PC-3 (cell line): ENCODE measurements around the gene PRR36.

Experiments used
- EZH2phosphoT487 ChIP-seq: fragments of 300-600 bp; sonication (generic); IDR thresholded peaks from 2 replicates; pipeline ENCODE4 v1.6.1; 2018; ENCODE audit warnings: mild to moderate bottlenecking, antibody characterized with exemption, low read length, borderline replicate concordance
- TF ChIP-seq, protein P1 (sequence below): fragments of 300-600 bp; sonication (generic); conservative IDR thresholded peaks from 2 replicates; pipeline ENCODE4 v1.5.1; 2017; ENCODE audit warnings: antibody characterized with exemption, low read depth, mild to moderate bottlenecking, low read length

GRCh38 chr19:7881910-7882309 is 7.7 kb upstream of the PRR36 start:
- TF ChIP-seq, protein P1, sequence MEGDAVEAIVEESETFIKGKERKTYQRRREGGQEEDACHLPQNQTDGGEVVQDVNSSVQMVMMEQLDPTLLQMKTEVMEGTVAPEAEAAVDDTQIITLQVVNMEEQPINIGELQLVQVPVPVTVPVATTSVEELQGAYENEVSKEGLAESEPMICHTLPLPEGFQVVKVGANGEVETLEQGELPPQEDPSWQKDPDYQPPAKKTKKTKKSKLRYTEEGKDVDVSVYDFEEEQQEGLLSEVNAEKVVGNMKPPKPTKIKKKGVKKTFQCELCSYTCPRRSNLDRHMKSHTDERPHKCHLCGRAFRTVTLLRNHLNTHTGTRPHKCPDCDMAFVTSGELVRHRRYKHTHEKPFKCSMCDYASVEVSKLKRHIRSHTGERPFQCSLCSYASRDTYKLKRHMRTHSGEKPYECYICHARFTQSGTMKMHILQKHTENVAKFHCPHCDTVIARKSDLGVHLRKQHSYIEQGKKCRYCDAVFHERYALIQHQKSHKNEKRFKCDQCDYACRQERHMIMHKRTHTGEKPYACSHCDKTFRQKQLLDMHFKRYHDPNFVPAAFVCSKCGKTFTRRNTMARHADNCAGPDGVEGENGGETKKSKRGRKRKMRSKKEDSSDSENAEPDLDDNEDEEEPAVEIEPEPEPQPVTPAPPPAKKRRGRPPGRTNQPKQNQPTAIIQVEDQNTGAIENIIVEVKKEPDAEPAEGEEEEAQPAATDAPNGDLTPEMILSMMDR = no peak
- TF ChIP-seq EZH2phosphoT487 = no peak
